Measurements from ENCODE around the gene UBQLNL. TPM values are rescaled to one million over a fixed set of nuclear protein-coding genes. Genes with fewer than 3 reads are reported as not detected.

Gene UBQLNL
- total RNA-seq, 6 experiments from 2014 or later = 0.07 to 0.17 (median 0.11) TPM; not detected in 1

DNA sequence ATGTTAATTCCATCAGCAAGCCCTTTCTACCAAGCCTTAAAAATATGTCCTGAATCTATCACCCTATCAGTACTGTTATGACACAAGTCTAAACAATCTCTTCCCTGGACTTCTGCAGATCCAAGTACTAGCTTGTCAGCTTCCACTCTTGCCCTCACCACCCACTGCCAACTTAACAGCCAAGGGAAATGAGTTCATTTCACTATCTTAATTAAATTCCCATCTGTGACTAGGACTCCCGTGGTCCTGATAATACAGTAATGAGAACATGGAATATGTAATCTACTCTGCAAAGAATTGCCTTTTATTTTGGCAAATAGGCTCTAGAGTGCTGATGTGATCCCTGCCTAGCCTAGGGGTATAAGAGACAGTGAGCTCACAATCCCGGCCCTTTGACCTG is 16.8 kb downstream of the UBQLNL start:
- Mint-ChIP-seq H3K9me3 (no peaks in the 10 kb centered on the region), H3K27me3 (ENCODE audit: insufficient read depth) (no peaks in the 10 kb centered on the region; the same call in none of the 2 replicates), H3K4me3 (no peak overlapping the region), H3K27ac (no peak overlapping the region), H3K36me3 (ENCODE audit: low read depth) (no peaks in the 10 kb centered on the region), H3K4me1 (ENCODE audit: low read depth) (no peaks in the 10 kb centered on the region)
- TF ChIP-seq, protein P1, sequence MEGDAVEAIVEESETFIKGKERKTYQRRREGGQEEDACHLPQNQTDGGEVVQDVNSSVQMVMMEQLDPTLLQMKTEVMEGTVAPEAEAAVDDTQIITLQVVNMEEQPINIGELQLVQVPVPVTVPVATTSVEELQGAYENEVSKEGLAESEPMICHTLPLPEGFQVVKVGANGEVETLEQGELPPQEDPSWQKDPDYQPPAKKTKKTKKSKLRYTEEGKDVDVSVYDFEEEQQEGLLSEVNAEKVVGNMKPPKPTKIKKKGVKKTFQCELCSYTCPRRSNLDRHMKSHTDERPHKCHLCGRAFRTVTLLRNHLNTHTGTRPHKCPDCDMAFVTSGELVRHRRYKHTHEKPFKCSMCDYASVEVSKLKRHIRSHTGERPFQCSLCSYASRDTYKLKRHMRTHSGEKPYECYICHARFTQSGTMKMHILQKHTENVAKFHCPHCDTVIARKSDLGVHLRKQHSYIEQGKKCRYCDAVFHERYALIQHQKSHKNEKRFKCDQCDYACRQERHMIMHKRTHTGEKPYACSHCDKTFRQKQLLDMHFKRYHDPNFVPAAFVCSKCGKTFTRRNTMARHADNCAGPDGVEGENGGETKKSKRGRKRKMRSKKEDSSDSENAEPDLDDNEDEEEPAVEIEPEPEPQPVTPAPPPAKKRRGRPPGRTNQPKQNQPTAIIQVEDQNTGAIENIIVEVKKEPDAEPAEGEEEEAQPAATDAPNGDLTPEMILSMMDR (IDR thresholded peaks at IDR 0.05) = no peak
- DNase-seq = no peak

DNA sequence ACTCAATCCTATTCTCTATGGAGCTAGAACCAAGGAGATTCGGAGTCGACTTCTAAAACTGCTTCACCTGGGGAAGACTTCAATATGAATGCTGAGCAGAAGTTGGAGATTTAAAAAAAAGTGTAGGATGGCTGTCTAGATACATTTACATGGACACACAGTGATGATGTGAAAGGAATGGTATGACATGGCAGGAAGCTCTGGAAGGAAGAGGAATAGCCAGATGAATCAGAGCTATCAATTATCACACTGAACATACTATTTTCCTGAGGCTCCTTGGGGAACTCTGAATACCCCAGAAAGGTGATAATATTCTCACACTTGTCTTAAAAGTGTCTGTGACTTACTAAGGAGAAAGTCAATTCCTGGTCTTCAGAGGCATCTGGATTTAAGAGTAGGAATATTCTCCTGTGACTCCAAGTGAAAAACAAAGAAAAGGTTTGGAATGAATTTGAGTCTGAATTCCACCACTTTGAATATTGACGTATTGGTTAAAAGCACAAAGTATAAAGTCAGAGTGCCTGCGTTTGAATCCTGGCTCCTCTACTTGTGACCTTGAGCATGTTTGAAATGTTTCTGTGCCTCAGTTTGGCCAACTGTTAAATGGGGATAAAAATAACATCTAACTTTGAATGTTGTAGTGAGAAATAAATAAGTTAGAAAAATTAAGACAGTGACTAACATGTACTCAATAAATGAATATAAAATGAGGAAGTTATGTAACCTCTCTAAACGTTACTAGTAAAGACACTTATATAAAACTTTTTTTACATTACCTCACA is 26.7 kb downstream of the UBQLNL start:
- H3K27ac Mint-ChIP-seq = no peak overlapping the region
- no peaks in the 10 kb centered on the region for H3K9me3 Mint-ChIP-seq
- H3K4me1 Mint-ChIP-seq (ENCODE audit: low read depth) = no peaks in the 10 kb centered on the region
- H3K36me3 Mint-ChIP-seq (ENCODE audit: low read depth) = no peaks in the 10 kb centered on the region
- H3K4me3 Mint-ChIP-seq = no peak overlapping the region
- DNase-seq = no peak
- TF ChIP-seq, protein P1 (IDR thresholded peaks at IDR 0.05) = no peak
- H3K27me3 Mint-ChIP-seq (ENCODE audit: insufficient read depth) = peaks cover 3% of the 10 kb centered on the region; the same call in 1 of the 2 replicates

DNA sequence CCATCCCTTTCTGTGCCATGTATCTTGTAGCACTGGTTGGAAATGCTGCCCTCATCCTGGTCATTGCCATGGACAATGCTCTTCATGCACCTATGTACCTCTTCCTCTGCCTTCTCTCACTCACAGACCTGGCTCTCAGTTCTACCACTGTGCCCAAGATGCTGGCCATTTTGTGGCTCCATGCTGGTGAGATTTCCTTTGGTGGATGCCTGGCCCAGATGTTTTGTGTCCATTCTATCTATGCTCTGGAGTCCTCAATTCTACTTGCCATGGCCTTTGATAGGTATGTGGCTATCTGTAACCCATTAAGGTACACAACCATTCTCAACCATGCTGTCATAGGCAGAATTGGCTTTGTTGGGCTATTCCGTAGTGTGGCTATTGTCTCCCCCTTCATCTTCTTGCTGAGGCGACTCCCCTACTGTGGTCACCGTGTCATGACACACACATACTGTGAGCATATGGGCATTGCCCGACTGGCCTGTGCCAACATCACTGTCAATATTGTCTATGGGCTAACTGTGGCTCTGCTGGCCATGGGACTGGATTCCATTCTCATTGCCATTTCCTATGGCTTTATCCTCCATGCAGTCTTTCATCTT is 27.6 kb downstream of the UBQLNL start:
- Mint-ChIP-seq H3K27me3 (ENCODE audit: insufficient read depth) (peaks cover 3% of the 10 kb centered on the region; the same call in 1 of the 2 replicates), H3K4me1 (ENCODE audit: low read depth) (no peaks in the 10 kb centered on the region), H3K9me3 (no peaks in the 10 kb centered on the region), H3K36me3 (ENCODE audit: low read depth) (no peaks in the 10 kb centered on the region), H3K4me3 (no peak overlapping the region), H3K27ac (no peak overlapping the region)
- no peak for DNase-seq
- TF ChIP-seq, protein P1 (IDR thresholded peaks at IDR 0.05) = no peak

DNA sequence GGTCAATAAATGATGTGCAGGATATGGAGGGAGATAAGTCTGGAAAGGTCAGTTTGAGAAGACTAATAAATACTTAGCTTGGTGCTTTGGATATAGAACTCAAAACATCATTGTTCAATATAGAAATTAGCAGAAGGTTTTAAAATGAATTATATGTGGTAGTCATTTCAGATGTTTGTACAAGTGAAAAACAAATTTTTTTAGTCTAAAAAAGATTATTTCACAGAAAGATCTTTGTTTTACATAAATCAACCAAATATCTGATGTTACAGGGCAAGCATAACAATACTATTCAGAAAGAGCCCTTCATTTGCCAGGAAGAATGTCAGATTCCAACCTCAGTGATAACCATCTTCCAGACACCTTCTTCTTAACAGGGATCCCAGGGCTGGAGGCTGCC is 28.1 kb downstream of the UBQLNL start, which contains the start of gene OR52D1:
OR52D1 (plus strand) TSS at position 301 of the 400 bp plus-strand sequence; CDS start at position 323, 22 bp downstream.
- Mint-ChIP-seq H3K4me3 (no peak within 1 kb of the TSS), H3K36me3 (ENCODE audit: low read depth) (no peaks in the 10 kb centered on the region), H3K27me3 (ENCODE audit: insufficient read depth) (peaks cover 3% of the 10 kb centered on the region; the same call in 1 of the 2 replicates), H3K27ac (no peak within 1 kb of the TSS), H3K4me1 (ENCODE audit: low read depth) (no peaks in the 10 kb centered on the region), H3K9me3 (no peaks in the 10 kb centered on the region)
- TF ChIP-seq, protein P1 (IDR thresholded peaks at IDR 0.05) = no peak
- DNase-seq = no peak

DNA sequence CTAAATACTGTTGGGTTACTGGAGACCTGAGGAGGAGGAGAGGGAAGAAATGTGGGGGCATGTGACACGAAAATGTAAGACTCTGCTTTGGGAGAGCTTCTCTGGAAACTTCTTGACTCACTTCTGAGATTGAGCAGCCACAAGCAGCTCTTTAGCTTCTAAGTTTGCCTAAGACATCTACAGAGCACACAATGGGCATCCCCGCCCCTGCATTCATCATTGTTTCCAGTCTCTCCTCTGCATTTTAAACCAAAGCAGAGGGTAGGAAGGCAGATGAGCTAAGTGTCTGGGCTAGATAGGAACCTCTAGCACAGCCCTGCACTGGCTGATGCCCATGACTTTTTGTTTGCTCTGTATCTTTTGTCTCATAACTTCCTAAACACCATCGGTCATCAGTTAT is 30.1 kb downstream of the UBQLNL start:
- peaks cover 3% of the 10 kb centered on the region; the same call in 1 of the 2 replicates for H3K27me3 Mint-ChIP-seq (ENCODE audit: insufficient read depth)
- TF ChIP-seq, protein P1 (IDR thresholded peaks at IDR 0.05) = no peak
- H3K36me3 Mint-ChIP-seq (ENCODE audit: low read depth) = no peaks in the 10 kb centered on the region
- H3K4me3 Mint-ChIP-seq = no peak overlapping the region
- no peak overlapping the region for H3K27ac Mint-ChIP-seq
- DNase-seq = no peak
- no peaks in the 10 kb centered on the region for H3K9me3 Mint-ChIP-seq
- no peaks in the 10 kb centered on the region for H3K4me1 Mint-ChIP-seq (ENCODE audit: low read depth)
